Measurements from ENCODE around the gene SH3PXD2A. TPM values are rescaled to one million over a fixed set of nuclear protein-coding genes. Genes with fewer than 3 reads are reported as not detected.

The SH3PXD2A gene
- total and polyA plus RNA-seq, 9 of the 15 experiments (the other 6 are each of a cell fraction or from before 2014, with no cell fraction given): 0.41 to 9.3 (median 2.5) TPM

GRCh38 chr10:103692436-103692951 is 162.9 kb downstream of the SH3PXD2A start:
- no peak; the same call in 1 of the 2 replicates for TF ChIP-seq POLR2G (IDR thresholded peaks at IDR 0.05; ENCODE audit: low read depth, low read length)
- TF ChIP-seq ZFX (CRISPR knock-in tag; IDR thresholded peaks at IDR 0.05): no peak
- no peak for TF ChIP-seq ZKSCAN8 (CRISPR knock-in tag; IDR thresholded peaks at IDR 0.05)
- TF ChIP-seq EGR1 (conservative IDR thresholded peaks at IDR 0.05): peak; percentile 79
- 0 out of 2 replicates have a peak, but pooled peaks have one; percentile 22 for TF ChIP-seq SAFB (IDR thresholded peaks at IDR 0.05; ENCODE audit: borderline replicate concordance, low read depth, low read length)
- no peak for TF ChIP-seq ZNF592 (IDR thresholded peaks at IDR 0.05)
- TF ChIP-seq LARP7 (IDR thresholded peaks at IDR 0.05): no peak
- TF ChIP-seq PHTF2 (CRISPR knock-in tag; IDR thresholded peaks at IDR 0.05): no peak
- no peak for TF ChIP-seq PATZ1 (CRISPR knock-in tag; IDR thresholded peaks at IDR 0.05; ENCODE audit: borderline replicate concordance)
- TF ChIP-seq PCBP1 (IDR thresholded peaks at IDR 0.05; ENCODE audit: low read depth, low read length, poor library complexity, severe bottlenecking): peak; percentile 35
- no peak for TF ChIP-seq LCOR (CRISPR knock-in tag; IDR thresholded peaks at IDR 0.05)
- no peak for TF ChIP-seq KLF1 (tag; IDR thresholded peaks at IDR 0.05)
- TF ChIP-seq NRF1 (conservative IDR thresholded peaks at IDR 0.05 in 1 of 2, IDR thresholded peaks at IDR 0.05 in 1 of 2): peak; percentile 22 to 27; a peak in 1 of 4 replicates
- TF ChIP-seq ZBTB7A (IDR thresholded peaks at IDR 0.05; ENCODE audit: borderline replicate concordance, control insufficient read depth, low read depth, low read length): peak; percentile 6; the same call in 1 of the 2 replicates
- Histone ChIP-seq H2AFZ (ENCODE audit: low read depth, low read length) (peak overlapping the region; percentile 77), H3K4me3 (peak overlapping the region; percentile 34), H3K27me3 (ENCODE audit: control insufficient read depth in 2 of 2, insufficient read depth in 2 of 2, low read length in 2 of 2) (no peaks in the 10 kb centered on the region), H3K9ac (ENCODE audit: insufficient read depth in 1 of 2, low read depth in 2 of 2, low read length in 2 of 2) (peak overlapping the region in 1 of 2 experiments; percentile 83; a peak in 2 of 4 replicates), H3K9me3 (replicated peaks; ENCODE audit: control insufficient read depth, insufficient read depth, low read depth, low read length) (no peaks in the 10 kb centered on the region), H3K36me3 (ENCODE audit: control insufficient read depth, insufficient read depth, low read length) (no peaks in the 10 kb centered on the region), H3K27ac (ENCODE audit: extremely low read depth, low read depth, low read length) (no peak overlapping the region), H3K79me2 (ENCODE audit: control insufficient read depth, insufficient read depth, low read length) (no peaks in the 10 kb centered on the region; the same call in 2 of the 3 replicates), H4K20me1 (replicated peaks; ENCODE audit: control insufficient read depth, insufficient read depth, low read length) (no peaks in the 10 kb centered on the region; the same call in 1 of the 2 replicates), H3K4me1 (replicated peaks in 1 of 2; ENCODE audit: control insufficient read depth in 2 of 2, insufficient read depth in 2 of 2, low read length in 2 of 2) (peaks cover 40 to 50% of the 10 kb centered on the region in 2 experiments), H3K9me1 (ENCODE audit: control insufficient read depth, insufficient read depth, low read length) (no peaks in the 10 kb centered on the region), H3K4me2 (ENCODE audit: insufficient read depth, low read length) (peak overlapping the region; percentile 60)
- in situ Hi-C loops (cut with MboI) (no loop called here), intact Hi-C loops (cut with micrococcal nuclease) (no loop called here)
- ChIA-PET CTCF (ENCODE audit: low intra/inter-chr PET ratio) (no interaction called here), POLR2A (no interaction called here)
- peak; percentile 2; the same call in 1 of the 3 replicates for ATAC-seq
- 8% methylated on average over 24 of the region's 35 CpGs for WGBS (ENCODE audit: insufficient coverage, low coverage, missing lambda C conversion rate)
- no peak for FAIRE-seq
- no TSS peak for BruUV-seq (replicated peaks)
- peak; percentile 25 to 43 (median 30) for DNase-seq (ENCODE audit: extremely low read depth in 1 of 4, low spot score in 3 of 4)

Data from K562 (cell line).